ENCODE data around the gene C10orf62. TPM values are rescaled to one million over a fixed set of nuclear protein-coding genes. Genes with fewer than 3 reads are reported as not detected.
A peak's percentile ranks its signal among the peaks of the same experiment; 100 is the strongest.

Gene C10orf62
- total and polyA plus RNA-seq, 9 of the 15 experiments (the other 6 are each of a cell fraction or from before 2014, with no cell fraction given) = not detected

GRCh38 chr10:97597778-97598177 lies 8.3 kb downstream of the C10orf62 start (continued):
- no peak for TF ChIP-seq CSDE1 (IDR thresholded peaks at IDR 0.05)
- TF ChIP-seq PTRF (tag; IDR thresholded peaks at IDR 0.05) = no peak
- no peak for TF ChIP-seq ZNF354B (CRISPR knock-in tag; IDR thresholded peaks at IDR 0.05)
- TF ChIP-seq MAFF (IDR thresholded peaks at IDR 0.05; ENCODE audit: low read length) = peak; percentile 92
- TF ChIP-seq ATF6 (CRISPR knock-in tag; IDR thresholded peaks at IDR 0.05) = no peak
- TF ChIP-seq, protein P1, sequence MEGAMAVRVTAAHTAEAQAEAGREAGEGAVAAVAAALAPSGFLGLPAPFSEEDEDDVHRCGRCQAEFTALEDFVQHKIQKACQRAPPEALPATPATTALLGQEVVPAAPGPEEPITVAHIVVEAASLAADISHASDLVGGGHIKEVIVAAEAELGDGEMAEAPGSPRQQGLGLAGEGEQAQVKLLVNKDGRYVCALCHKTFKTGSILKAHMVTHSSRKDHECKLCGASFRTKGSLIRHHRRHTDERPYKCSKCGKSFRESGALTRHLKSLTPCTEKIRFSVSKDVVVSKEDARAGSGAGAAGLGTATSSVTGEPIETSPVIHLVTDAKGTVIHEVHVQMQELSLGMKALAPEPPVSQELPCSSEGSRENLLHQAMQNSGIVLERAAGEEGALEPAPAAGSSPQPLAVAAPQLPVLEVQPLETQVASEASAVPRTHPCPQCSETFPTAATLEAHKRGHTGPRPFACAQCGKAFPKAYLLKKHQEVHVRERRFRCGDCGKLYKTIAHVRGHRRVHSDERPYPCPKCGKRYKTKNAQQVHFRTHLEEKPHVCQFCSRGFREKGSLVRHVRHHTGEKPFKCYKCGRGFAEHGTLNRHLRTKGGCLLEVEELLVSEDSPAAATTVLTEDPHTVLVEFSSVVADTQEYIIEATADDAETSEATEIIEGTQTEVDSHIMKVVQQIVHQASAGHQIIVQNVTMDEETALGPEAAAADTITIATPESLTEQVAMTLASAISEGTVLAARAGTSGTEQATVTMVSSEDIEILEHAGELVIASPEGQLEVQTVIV (CRISPR knock-in tag; IDR thresholded peaks at IDR 0.05; ENCODE audit: borderline replicate concordance) = no peak
- no peak for TF ChIP-seq ZNF24 (IDR thresholded peaks at IDR 0.05)
- TF ChIP-seq ARID1B (IDR thresholded peaks at IDR 0.05) = peak; percentile 44; the same call in 1 of the 2 replicates
- no peak for TF ChIP-seq TCF7 (IDR thresholded peaks at IDR 0.05; ENCODE audit: borderline replicate concordance)
- TF ChIP-seq ZBTB8A (IDR thresholded peaks at IDR 0.05; ENCODE audit: partially characterized antibody) = no peak
- TF ChIP-seq UBTF (IDR thresholded peaks at IDR 0.05; ENCODE audit: borderline replicate concordance in 1 of 2, low read depth in 2 of 2, low read length in 2 of 2) = no peak
- TF ChIP-seq, protein P2, sequence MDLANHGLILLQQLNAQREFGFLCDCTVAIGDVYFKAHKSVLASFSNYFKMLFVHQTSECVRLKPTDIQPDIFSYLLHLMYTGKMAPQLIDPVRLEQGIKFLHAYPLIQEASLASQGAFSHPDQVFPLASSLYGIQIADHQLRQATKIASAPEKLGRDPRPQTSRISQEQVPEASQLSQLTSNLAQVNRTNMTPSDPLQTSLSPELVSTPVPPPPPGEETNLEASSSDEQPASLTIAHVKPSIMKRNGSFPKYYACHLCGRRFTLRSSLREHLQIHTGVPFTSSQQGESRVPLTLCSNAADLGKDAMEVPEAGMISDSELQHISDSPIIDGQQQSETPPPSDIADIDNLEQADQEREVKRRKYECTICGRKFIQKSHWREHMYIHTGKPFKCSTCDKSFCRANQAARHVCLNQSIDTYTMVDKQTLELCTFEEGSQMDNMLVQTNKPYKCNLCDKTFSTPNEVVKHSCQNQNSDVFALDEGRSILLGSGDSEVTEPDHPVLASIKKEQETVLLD (IDR thresholded peaks at IDR 0.05) = no peak
- no peak for TF ChIP-seq CTCFL (IDR thresholded peaks at IDR 0.05; ENCODE audit: borderline replicate concordance, insufficient read depth, low read depth, low read length, poor library complexity, severe bottlenecking)
- peak; percentile 77; the same call in 1 of the 2 replicates for TF ChIP-seq BACH1 (tag; IDR thresholded peaks at IDR 0.05)
- TF ChIP-seq SIRT6 (IDR thresholded peaks at IDR 0.05; ENCODE audit: low read depth, low read length) = no peak
- TF ChIP-seq DPF2 (IDR thresholded peaks at IDR 0.05) = peak; percentile 50; the same call in 1 of the 2 replicates
- TF ChIP-seq POLR2A (conservative IDR thresholded peaks at IDR 0.05) = no peak
- TF ChIP-seq ZNF316 (IDR thresholded peaks at IDR 0.05) = peak; percentile 97
- no peak for TF ChIP-seq FIP1L1 (IDR thresholded peaks at IDR 0.05; ENCODE audit: low read depth, low read length, poor library complexity, severe bottlenecking)
- TF ChIP-seq GATA2 (CRISPR knock-in tag; IDR thresholded peaks at IDR 0.05) = no peak

All from K562 (cell line).